Activated T-helper 17 cell treated with anti-CD3 and anti-CD28 coated beads, Interleukin-2, amount 50 U/mL, for 72 hours (primary cell): ENCODE measurements around the gene HS6ST3. TPM values are rescaled to one million over a fixed set of nuclear protein-coding genes. Genes with fewer than 3 reads are reported as not detected.

ENCODE experiments used
- ATAC-seq: fragments of 150-1000 bp; cut with Tn5 transposase; replicated peaks from 2 replicates; pipeline ENCODE4 v1.10.0; 2021; ENCODE audit warnings: mild to moderate bottlenecking, moderate library complexity
- H3K27ac Mint-ChIP-seq: one replicate; pipeline ENCODE4 v1.8.0; 2022; ENCODE audit warnings: mixed read lengths
- H3K27me3 Mint-ChIP-seq: one replicate; pipeline ENCODE4 v1.8.0; 2022; ENCODE audit warnings: mixed read lengths
- H3K36me3 Mint-ChIP-seq: one replicate; pipeline ENCODE4 v1.8.0; 2022; ENCODE audit warnings: low read depth, mild to moderate bottlenecking, mixed read lengths
- H3K4me1 Mint-ChIP-seq: one replicate; pipeline ENCODE4 v1.8.0; 2022; ENCODE audit warnings: mixed read lengths
- H3K4me3 Mint-ChIP-seq: one replicate; pipeline ENCODE4 v1.8.0; 2022; ENCODE audit warnings: mild to moderate bottlenecking, mixed read lengths
- H3K9me3 Mint-ChIP-seq: one replicate; pipeline ENCODE4 v1.8.0; 2022; ENCODE audit warnings: mixed read lengths
- total RNA-seq, 2 donors: library from RNA; stranded (reverse); gene quantifications; one replicate each; pipeline ENCODE4 v1.2.3, GENCODE V29; 2022

The HS6ST3 gene
- total RNA-seq, 2 donors from 2014 or later = not detected

GRCh38 chr13:96652506-96652905 lies 562.6 kb downstream of the HS6ST3 start:
- peaks cover 4% of the 10 kb centered on the region for H3K9me3 Mint-ChIP-seq
- no peak overlapping the region for H3K27ac Mint-ChIP-seq
- ATAC-seq = no peak
- no peak overlapping the region for H3K4me3 Mint-ChIP-seq
- H3K36me3 Mint-ChIP-seq = no peaks in the 10 kb centered on the region
- H3K27me3 Mint-ChIP-seq = no peaks in the 10 kb centered on the region
- H3K4me1 Mint-ChIP-seq = no peaks in the 10 kb centered on the region

GRCh38 chr13:96661612-96662011 lies 571.7 kb downstream of the HS6ST3 start:
- Mint-ChIP-seq H3K27ac (no peak overlapping the region), H3K4me1 (no peaks in the 10 kb centered on the region), H3K36me3 (no peaks in the 10 kb centered on the region), H3K9me3 (peaks cover 22% of the 10 kb centered on the region), H3K27me3 (no peaks in the 10 kb centered on the region), H3K4me3 (no peak overlapping the region)
- ATAC-seq = no peak

GRCh38 chr13:96662036-96662435 lies 572.1 kb downstream of the HS6ST3 start:
- H3K4me1 Mint-ChIP-seq = no peaks in the 10 kb centered on the region
- no peak overlapping the region for H3K4me3 Mint-ChIP-seq
- H3K27me3 Mint-ChIP-seq = no peaks in the 10 kb centered on the region
- H3K27ac Mint-ChIP-seq = no peak overlapping the region
- H3K9me3 Mint-ChIP-seq = peaks cover 22% of the 10 kb centered on the region
- ATAC-seq = no peak
- no peaks in the 10 kb centered on the region for H3K36me3 Mint-ChIP-seq

GRCh38 chr13:96667294-96668018 lies 577.5 kb downstream of the HS6ST3 start:
- no peaks in the 10 kb centered on the region for H3K4me1 Mint-ChIP-seq
- H3K4me3 Mint-ChIP-seq = no peak overlapping the region
- no peaks in the 10 kb centered on the region for H3K27me3 Mint-ChIP-seq
- no peak overlapping the region for H3K27ac Mint-ChIP-seq
- no peak for ATAC-seq
- H3K9me3 Mint-ChIP-seq = peaks cover 14% of the 10 kb centered on the region
- H3K36me3 Mint-ChIP-seq = no peaks in the 10 kb centered on the region

- no peaks in the 10 kb centered on the region for H3K27me3 Mint-ChIP-seq
Measured at GRCh38 chr13:96671073-96671472, 581.2 kb downstream of the HS6ST3 start.

GRCh38 chr13:96672016-96672415 lies 582.1 kb downstream of the HS6ST3 start:
- Mint-ChIP-seq H3K27me3 (no peaks in the 10 kb centered on the region), H3K36me3 (no peaks in the 10 kb centered on the region), H3K4me3 (no peak overlapping the region), H3K27ac (no peak overlapping the region), H3K4me1 (no peaks in the 10 kb centered on the region), H3K9me3 (peaks cover 8% of the 10 kb centered on the region)
- no peak for ATAC-seq

More at GRCh38 chr13:96671073-96671472, 581.2 kb downstream of the HS6ST3 start:
- Mint-ChIP-seq H3K27ac (no peak overlapping the region), H3K4me3 (no peak overlapping the region), H3K4me1 (no peaks in the 10 kb centered on the region), H3K36me3 (no peaks in the 10 kb centered on the region), H3K9me3 (peaks cover 8% of the 10 kb centered on the region)
- ATAC-seq = no peak

- H3K4me3 Mint-ChIP-seq = no peak overlapping the region
- no peaks in the 10 kb centered on the region for H3K4me1 Mint-ChIP-seq
- no peaks in the 10 kb centered on the region for H3K27me3 Mint-ChIP-seq
- peaks cover 8% of the 10 kb centered on the region for H3K9me3 Mint-ChIP-seq
- H3K36me3 Mint-ChIP-seq = no peaks in the 10 kb centered on the region
- no peak for ATAC-seq
- H3K27ac Mint-ChIP-seq = no peak overlapping the region
Measured at GRCh38 chr13:96673825-96674224, 583.9 kb downstream of the HS6ST3 start.

- Mint-ChIP-seq H3K4me1 (no peaks in the 10 kb centered on the region), H3K4me3 (no peak overlapping the region), H3K36me3 (no peaks in the 10 kb centered on the region), H3K27me3 (no peaks in the 10 kb centered on the region), H3K9me3 (peaks cover 11% of the 10 kb centered on the region), H3K27ac (no peak overlapping the region)
- no peak for ATAC-seq
Measured at GRCh38 chr13:96677029-96677428, 587.1 kb downstream of the HS6ST3 start.

GRCh38 chr13:96678801-96679200 lies 588.9 kb downstream of the HS6ST3 start:
- Mint-ChIP-seq H3K4me3 (no peak overlapping the region), H3K4me1 (no peaks in the 10 kb centered on the region), H3K9me3 (peaks cover 11% of the 10 kb centered on the region), H3K36me3 (no peaks in the 10 kb centered on the region), H3K27me3 (no peaks in the 10 kb centered on the region), H3K27ac (no peak overlapping the region)
- no peak for ATAC-seq

GRCh38 chr13:96680898-96681297 lies 591.0 kb downstream of the HS6ST3 start:
- ATAC-seq = no peak

GRCh38 chr13:96681766-96682165 lies 591.9 kb downstream of the HS6ST3 start:
- Mint-ChIP-seq H3K27me3 (no peaks in the 10 kb centered on the region), H3K4me3 (no peak overlapping the region), H3K36me3 (no peaks in the 10 kb centered on the region), H3K9me3 (peaks cover 12% of the 10 kb centered on the region), H3K4me1 (no peaks in the 10 kb centered on the region), H3K27ac (no peak overlapping the region)
- no peak for ATAC-seq

More at GRCh38 chr13:96680898-96681297, 591.0 kb downstream of the HS6ST3 start:
- H3K27me3 Mint-ChIP-seq = no peaks in the 10 kb centered on the region
- no peak overlapping the region for H3K27ac Mint-ChIP-seq
- H3K9me3 Mint-ChIP-seq = peaks cover 9% of the 10 kb centered on the region
- H3K4me1 Mint-ChIP-seq = no peaks in the 10 kb centered on the region
- H3K36me3 Mint-ChIP-seq = no peaks in the 10 kb centered on the region
- H3K4me3 Mint-ChIP-seq = no peak overlapping the region

GRCh38 chr13:96684469-96684868 lies 594.6 kb downstream of the HS6ST3 start:
- H3K27ac Mint-ChIP-seq = no peak overlapping the region
- ATAC-seq = no peak
- H3K27me3 Mint-ChIP-seq = no peaks in the 10 kb centered on the region
- H3K36me3 Mint-ChIP-seq = no peaks in the 10 kb centered on the region
- no peak overlapping the region for H3K4me3 Mint-ChIP-seq
- peaks cover 12% of the 10 kb centered on the region for H3K9me3 Mint-ChIP-seq
- no peaks in the 10 kb centered on the region for H3K4me1 Mint-ChIP-seq

- ATAC-seq = no peak
- H3K9me3 Mint-ChIP-seq = peaks cover 12% of the 10 kb centered on the region
- H3K4me1 Mint-ChIP-seq = no peaks in the 10 kb centered on the region
- no peaks in the 10 kb centered on the region for H3K36me3 Mint-ChIP-seq
- H3K27ac Mint-ChIP-seq = no peak overlapping the region
- no peak overlapping the region for H3K4me3 Mint-ChIP-seq
- no peaks in the 10 kb centered on the region for H3K27me3 Mint-ChIP-seq
Measured at GRCh38 chr13:96684907-96685306, 595.0 kb downstream of the HS6ST3 start.

- no peak overlapping the region for H3K4me3 Mint-ChIP-seq
- no peak for ATAC-seq
- no peak overlapping the region for H3K27ac Mint-ChIP-seq
- H3K9me3 Mint-ChIP-seq = peaks cover 10% of the 10 kb centered on the region
- no peaks in the 10 kb centered on the region for H3K4me1 Mint-ChIP-seq
- H3K27me3 Mint-ChIP-seq = no peaks in the 10 kb centered on the region
- H3K36me3 Mint-ChIP-seq = no peaks in the 10 kb centered on the region
Measured at GRCh38 chr13:96686286-96686685, 596.4 kb downstream of the HS6ST3 start.

- Mint-ChIP-seq H3K27me3 (no peaks in the 10 kb centered on the region), H3K9me3 (peaks cover 4% of the 10 kb centered on the region), H3K27ac (no peak overlapping the region), H3K4me3 (no peak overlapping the region), H3K4me1 (no peaks in the 10 kb centered on the region), H3K36me3 (no peaks in the 10 kb centered on the region)
- ATAC-seq = no peak
Measured at GRCh38 chr13:96687191-96687590, 597.3 kb downstream of the HS6ST3 start.
